Hippocampal formation (tissue), 2 donors: ENCODE measurements around the gene CEP131.

Experiments
- DNase-seq, 2 donors: peaks; one replicate each; lab custom pipeline; 2025; lab: John Stamatoyannopoulos, UW

CEP131 gene

DNA sequence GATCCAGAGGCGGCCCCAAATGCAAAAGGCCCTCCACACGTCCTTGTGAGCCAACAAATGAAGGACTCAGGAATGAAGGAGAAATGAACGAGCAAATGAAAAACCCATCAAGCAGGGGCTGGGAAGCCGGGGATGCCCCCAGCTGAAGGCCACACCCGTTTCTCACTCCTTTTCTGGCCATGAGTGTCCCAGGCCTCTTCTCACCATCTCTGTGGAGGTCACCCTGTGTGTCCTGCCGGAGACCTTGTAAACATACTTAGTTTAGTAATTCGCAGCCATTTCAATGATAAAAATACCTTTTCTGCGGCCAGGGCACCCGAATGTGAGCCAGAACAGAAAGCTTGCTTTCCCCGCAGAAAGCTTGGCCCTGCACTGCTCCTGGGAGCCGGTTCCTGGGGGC, 35.6 kb downstream of the CEP131 start:
- no peak for DNase-seq

DNA sequence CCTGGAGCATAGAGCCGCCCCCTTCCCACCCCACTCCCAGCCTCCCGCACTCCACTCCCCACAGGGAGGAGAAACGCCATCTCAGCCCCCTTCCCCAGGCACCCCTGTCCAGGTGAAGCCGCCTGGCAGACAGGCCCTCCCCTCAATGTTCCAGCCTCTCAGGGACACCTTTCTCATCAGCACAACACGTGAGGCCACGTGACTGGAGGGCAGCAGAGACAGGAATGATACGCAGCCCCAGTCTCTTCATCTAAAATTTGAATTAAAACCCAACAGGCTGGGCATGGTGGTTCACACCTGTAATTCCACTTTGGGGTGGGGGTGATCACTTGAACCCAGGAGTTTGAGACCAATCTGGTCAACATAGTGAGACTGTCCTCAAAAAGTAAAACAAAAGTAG, 36.6 kb downstream of the CEP131 start:
- no peak for DNase-seq

DNA sequence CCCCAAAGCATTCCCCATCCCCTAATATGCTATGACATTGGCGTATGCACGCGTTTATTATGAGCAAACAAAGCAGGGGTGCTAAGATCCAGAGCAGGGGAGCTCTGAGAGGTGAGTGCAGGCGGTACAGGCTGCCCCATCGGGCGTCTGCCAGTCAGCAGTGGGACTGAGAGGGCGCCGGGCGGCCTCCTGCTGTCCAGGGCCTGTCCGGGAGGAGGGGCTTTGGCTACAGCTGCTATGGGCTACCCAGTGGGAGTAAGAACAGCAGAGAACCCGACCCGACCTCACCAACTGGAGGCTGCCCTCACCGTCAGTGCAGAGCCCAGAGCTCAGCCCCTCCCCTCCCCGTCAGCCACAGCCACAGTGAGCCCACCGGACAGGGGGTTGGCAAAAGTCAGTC, 38.2 kb downstream of the CEP131 start:
- no peak for DNase-seq

DNA sequence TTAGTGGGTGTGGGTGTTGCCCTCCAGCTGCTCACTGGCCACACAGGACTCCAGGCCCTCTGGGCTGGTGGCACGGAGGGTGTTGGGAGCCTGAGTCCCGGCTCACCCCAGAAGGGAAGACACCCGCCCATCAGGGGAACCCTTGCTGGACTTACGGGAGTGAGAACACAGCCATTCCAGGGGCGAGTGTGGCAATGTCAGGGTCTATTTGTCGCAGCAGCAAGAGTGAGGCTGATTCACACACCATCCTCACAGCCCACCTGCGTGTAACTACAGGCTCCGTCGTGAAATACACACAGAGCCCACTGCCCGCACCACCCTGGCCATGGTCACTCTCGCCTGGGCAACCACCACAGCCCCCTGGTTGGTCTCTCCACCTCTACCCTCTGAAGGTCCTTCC, 39.0 kb downstream of the CEP131 start:
- DNase-seq = no peak

DNA sequence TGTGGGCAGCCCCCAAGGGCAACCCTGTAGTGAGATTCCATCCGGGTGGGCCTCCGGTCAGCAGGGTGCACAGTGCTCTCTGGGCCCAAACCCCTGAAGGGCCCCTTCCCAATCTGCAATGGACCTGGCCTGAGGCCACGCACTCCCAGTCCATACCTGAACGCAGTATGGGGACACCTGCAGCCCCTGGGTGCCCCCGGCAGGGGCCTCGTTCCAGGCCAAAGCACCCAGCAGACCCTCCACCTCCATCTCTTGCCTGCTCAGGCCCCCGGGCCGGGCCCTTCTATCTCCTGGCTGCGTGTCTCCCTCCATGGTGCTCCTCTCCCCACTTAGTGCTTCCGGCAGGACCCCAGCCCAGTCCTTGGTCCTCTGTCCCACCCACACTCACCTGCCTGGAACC, 39.4 kb downstream of the CEP131 start:
- DNase-seq = no peak

DNA sequence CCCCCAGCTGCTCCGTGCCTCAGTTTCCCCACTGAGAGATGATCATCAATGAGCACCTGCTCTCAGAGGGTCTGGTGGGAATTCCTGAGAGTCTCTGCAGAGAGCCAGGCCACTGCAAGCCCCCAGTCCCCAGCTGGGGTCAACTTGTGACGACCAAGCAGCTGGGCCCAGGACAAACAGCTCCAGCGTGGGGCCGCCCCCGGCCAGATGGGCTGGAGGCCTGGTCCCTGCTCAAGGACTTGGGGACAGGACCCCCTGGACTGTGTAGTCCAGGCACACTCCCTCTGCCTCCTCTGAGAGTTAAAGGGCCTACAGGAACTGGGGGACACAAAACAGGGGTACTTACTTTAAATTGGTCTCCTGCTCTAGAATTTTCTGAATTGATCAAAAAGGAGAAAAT, 40.2 kb downstream of the CEP131 start:
- no peak for DNase-seq

DNA sequence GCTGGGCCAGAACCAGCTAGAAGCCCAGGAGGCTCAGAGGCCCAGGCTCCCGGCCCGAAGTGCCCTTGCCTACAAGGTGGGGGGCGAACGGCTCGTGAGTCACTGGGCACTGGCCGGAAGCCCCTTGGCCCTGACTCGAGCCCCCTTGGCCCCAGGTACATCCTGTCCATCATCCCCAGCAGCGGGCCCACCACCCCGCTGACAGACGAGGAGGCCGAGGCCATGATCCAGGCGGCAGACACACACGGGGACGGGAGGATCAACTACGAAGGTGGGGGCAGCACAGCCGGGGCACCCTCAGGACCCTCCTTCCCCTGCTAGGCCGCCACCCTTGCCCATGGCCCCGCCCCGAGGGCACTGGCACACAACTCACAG, 41.0 kb downstream of the CEP131 start:
- DNase-seq = no peak

DNA sequence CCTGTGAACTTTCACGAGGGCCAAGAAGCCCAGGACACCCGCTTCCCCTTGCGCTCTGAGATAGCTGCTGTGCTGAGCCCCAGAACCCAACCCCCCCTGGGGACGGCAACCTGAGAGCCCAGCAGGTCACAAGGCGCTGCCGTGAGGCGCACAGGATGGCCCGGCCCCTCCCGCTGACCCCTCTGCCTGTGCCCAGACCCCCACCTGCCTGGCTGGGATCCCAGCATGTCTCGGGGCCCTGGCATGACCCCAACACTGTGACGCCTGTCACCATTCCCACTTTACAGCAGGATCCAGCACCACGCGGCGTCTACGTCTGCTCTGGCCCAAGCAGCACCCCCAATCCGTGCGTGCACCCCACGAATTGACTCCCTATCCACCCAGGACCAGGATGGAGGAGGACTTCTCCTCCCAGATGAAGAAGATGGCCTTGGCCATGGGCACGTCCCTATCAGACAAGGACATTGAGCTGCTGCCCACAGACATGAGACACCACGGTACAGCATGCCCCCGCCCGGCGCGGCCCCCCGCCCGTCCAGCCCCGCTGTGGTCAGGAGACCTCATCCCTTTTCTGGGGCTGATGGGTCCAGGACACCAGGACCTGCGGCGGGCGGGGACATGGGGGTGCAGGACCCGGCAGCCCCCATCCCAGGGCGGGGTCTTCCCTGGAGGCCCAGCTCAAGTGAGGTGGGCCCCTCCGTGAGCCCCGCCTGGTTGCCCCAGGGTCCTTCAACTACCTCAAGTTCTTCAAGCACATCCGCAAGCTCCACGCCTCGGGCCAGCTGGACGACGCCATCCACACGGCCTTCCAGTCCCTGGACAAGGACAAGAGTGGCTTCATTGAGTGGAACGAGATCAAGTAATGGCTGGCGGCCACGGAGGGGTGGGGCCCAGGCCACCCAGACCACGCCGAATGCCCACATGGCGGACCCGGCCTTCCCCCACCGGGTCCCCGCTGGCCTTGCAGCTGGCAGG, 41.6 kb downstream of the CEP131 start:
- DNase-seq = no peak

DNA sequence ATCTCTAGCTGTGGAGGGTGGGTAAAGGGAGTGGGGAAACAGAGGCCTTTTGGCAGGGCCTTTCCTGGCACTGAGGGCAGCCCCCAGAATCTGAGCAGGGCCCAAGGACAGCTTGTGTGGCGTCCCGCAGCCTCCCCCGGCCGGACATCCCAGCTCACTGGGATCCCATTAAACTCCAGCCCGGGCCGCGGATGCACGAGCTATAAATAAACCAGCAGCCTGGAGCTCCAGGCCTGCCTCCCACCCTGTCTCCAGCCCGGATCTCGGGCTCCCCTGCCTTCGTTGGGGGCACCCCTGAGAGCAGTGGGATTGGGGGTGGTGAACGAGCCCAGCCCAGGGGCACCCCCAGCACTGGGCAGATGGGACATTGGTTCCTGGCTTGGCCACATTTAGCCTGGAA, 42.9 kb downstream of the CEP131 start:
- no peak for DNase-seq

DNA sequence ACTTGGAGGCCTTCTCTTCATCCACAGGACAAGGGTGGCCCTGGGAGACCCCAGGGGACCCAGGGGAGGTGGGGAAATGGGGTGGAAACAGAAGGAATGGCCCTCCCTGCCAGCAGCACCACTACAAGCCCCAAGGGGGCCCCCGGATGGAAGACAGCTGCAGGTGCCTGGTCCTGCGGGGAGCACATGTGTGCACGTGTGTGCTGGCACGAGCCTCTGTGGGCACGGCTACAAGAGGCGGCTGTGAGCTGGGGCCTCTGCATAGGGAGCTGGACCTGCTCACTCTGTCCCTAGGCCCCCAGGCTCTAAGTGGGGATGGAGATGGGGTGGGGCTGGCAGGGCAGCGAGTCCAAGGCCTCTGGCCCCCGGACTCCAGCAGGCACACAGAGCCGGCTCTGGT, 43.5 kb downstream of the CEP131 start:
- DNase-seq = no peak

DNA sequence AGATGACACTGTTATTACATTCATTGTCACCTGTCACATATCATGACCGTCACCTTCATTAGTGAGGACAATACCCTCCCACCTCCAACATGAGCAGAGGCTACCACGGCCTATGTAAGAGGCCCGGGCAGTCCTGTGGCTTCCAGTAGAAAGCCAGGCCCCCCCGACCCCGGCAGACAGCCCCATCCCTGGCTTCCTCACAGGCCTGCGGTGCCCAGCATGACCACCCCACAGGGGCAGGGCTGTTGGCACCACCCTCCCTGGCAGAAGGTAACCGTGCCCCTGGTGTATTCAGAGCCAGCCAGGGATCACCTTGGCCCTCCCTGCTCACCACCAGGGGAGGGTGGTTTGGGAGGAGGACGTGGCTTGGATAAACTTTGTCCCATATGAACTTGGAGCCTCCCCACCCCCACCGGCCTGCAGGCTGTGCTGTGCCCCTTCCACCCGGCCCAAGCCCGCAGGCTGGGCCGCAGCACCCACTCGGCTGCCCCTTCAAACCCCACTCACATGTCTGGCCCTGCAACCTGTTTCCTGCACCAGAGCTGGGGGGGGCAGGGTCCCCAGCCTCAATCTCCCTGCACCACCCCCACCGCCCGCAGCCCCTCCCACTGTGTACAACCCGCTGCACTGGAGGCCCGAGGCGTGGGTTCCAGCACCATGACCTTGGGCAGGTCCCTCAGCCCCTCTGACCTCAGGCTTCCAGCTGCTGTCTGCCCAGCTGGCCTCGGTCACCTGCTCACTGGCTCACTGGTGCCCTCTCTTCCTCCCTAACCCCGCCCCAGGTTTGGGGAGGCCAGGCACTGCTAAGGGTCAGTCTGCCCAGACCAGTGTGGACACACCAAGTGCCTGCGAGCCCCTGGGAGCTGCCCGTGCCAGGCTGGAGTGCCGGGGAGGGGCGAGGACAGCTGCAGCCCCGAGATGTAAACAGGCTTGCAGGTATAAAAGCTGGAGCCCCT, 44.4 kb downstream of the CEP131 start:
- no peak for DNase-seq

DNA sequence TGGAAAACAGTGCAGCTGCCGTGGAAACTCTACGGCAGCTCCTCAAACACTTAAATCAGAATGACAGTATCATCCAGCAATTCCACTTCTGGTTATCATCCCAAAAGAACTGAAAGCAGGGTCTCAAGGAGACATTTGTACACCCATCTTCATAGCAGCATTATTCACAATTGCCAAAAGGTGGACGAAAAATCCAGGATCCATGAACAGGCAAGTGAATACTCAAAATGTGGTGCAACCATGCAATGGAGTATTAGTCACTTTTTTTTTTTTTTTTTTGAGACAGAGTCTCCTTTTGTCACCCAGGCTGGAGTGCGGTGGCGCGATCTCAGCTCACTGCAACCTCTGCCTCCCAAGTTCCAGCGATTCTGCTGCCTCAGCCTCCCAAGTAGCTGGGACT, 46.1 kb downstream of the CEP131 start:
- DNase-seq = no peak

DNA sequence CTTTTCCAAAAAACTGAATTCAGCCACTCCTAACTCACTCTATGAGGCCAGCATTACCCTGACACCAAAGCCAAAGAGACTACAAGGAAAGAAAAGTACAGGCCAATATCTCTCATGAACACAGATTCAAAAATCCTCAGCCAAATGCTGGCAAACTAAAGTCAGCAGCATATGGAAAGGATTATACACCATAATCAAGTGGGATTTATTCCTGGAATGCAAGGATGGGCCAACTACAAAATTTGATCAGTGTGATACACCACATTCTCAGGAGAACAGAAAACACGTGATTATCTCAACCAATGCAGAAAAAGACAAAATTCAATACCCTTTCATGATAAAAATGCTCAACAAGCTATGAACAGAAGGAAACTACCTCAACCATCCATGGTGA, 49.0 kb downstream of the CEP131 start:
- DNase-seq = no peak

DNA sequence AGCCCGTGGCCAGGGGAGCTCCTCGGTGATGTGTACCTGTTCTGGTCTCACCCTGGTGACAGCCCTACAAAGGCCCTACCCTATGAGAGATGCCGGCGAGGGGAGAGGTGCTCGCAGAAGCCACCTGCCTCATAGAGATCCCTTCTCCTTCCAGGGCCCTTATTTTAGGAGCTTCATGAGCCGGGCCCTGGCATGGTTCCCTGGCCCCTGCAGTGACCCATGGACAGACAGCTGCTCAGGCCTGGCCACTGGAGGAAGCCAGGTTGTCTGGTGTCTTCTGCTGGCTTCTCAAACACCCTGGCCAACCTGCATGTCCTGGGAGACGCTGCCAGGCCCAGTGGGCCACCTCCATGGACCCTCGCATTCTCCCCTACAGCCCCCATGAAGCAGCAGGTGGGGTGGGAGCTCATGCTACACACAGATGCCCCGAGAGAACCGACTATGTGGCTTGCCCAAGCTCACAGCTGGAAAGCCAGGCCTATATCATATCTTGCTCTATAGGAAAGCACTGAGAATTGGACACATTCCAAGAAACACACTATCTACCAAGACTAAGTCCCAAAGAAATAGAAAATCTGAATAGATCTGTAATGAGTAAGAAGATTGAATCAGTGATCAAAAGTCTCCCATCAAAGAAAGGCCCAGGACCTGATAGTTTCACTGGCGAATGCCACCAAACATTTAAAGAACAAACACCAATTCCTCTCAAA, 49.6 kb downstream of the CEP131 start:
- no peak for DNase-seq

DNA sequence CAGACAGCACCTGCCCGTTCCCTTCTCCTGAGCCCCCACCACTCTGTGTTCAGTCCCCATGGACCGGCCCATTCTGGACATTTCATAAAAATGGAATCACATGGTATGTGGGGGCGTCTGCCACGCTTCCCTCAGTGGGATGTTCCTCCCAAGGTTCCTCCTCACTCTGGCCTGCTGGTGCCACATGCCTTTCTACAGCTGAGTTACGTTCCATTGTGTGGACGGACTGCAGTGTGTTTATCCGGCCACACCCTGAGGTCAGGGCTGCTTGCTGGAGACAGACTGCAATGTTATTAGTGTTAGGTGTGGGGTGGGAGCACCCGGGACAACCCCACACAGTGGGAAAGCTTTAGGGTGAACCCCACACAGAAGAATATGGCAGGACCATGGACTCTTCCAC, 50.8 kb downstream of the CEP131 start:
- DNase-seq = no peak

DNA sequence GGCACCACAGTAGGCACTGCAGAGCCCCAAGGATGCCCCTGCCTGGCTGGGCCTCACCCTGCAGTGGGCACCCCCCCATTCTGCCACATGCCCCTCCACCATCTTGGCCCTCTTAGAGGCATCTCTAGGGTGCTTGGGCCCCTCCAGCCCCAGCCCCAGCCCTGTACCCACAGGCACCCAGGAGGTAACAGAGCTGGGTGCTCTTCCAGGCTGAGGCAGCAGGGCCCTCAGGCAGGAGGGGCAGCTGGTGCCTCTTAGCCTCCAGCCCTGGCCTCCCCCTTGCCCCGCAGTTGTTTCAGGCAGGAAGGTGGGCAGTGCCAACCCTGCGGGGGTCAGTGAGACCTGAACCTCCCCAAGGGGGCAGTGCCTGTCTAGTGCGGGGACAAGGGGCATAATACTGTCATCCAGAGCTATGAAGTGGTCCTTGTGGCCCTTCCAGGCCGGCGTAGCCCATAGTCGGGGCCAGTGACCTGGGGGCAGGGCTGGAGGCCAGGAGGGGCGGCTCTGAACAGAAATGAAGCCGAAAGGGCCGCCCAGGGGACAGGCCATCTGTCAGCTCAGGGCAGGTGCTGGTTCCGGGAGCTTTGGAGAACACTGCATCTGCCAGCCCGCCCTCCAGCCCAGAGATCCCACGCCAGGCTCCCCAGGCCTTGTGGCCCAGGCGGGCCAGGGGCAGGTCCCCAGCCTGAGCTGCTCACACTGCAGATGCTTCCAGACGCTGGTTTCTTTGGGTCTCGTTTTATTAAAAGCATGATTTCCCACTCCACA, 51.9 kb downstream of the CEP131 start:
- DNase-seq = no peak

DNA sequence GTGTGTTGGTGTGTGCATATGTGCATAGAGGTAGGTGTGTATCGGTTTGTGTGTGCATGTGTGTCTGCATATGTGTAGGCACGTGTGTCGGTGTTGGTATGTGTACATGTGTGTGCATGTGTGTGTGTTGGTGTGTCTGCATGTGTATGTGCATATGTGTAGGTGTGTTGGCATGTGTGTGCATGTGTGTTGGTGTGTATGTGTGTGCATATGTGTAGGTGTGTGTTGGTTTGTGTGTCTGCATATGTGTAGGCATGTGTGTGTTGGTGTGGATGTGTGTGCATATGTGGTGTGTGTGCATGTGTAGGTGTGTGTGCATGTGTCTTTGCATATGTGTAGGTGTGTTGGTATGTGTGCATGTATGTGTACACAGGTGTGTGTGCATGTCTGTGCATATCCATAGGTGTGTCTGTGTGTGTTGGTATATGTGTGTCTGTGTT, 52.9 kb downstream of the CEP131 start:
- no peak for DNase-seq

DNA sequence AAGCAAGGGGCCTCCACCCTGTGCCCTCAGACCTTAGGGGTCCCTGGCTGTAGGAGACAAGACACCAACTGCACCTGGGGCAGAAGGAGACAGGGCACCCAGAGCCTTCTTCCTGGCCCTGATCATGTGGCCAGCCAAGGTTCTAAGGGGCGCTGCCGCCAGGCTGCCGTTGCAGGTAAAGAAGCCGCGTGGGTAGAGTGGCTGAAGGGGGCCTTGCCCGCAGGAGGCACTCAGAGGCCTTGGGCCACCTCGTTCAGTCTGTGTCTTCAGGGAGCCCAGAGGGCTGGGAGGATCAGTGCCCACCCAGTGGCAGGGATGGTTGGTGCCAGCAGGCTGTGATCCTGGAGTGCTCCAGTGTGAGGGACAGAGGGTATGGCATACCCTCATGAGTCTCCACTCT, 55.1 kb downstream of the CEP131 start:
- no peak for DNase-seq

DNA sequence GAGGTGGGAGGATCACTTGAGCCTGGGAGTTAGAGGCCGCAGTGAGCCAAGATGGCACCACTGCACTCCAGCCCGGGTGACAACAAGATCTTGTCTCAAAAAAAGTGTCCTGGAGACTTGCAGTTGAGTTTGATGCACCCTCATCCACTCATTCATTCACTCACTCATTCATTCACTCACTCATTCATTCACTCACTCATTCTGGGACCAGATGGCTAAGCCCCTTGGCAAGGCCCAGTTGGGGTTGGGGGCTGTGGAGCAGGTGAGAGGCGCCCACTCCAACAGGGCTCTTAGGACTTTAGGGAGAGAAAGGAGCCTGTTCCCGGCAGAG, 55.6 kb downstream of the CEP131 start:
- no peak for DNase-seq

DNA sequence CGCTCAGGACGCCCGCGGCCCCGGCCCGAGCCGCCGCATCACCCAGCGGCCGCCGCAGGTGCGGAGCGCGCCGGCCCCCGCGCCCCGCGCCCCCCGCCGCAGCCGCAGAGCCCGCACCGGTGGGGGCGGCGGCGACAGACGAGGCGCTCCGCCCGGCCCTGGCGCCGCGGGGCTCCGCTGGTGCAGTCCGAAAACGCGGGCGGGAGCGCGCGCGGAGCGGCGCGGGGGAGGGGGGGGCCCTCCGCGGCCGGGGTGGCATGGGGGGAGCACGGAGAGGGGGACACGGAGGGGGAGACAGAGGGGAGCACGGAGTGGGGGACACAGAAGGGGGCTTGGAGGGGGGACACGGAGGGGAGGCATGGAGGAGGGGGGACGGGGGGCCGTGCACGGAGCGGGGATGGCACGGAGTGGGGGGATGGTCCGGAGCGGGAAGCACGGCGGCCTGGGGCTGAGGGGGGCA, 56.7 kb downstream of the CEP131 start, which contains the start of gene AATK:
AATK (minus strand) TSS at position 189 of the 460 bp plus-strand sequence. CDS start 229 bp downstream, outside the sequence.
- peak in 1 of 2 donors; percentile 2 for DNase-seq
